H1 (cell line): Measurements from ENCODE around the gene ARHGAP15. TPM values are rescaled to one million over a fixed set of nuclear protein-coding genes. Genes with fewer than 3 reads are reported as not detected.

Experiments used
- E2F6 ChIP-seq: IDR thresholded peaks from 2 replicates; pipeline ENCODE4 v1.6.1; 2012; ENCODE audit warnings: inconsistent platforms
- FOSL1 ChIP-seq: IDR thresholded peaks from 2 replicates; pipeline ENCODE4 v1.6.1; 2011; ENCODE audit warnings: mild to moderate bottlenecking, low read depth, low read length, moderate library complexity; ENCODE audit not compliant: insufficient read depth
- KDM4A ChIP-seq: IDR thresholded peaks from one replicate; pipeline ENCODE4 v1.7.1; 2012; ENCODE audit warnings: low read depth, mild to moderate bottlenecking, moderate library complexity, low read length, inconsistent platforms; ENCODE audit not compliant: severe bottlenecking
- TAF7 ChIP-seq: optimal IDR thresholded peaks from 2 replicates; pipeline ENCODE3; 2011; ENCODE audit warnings: low read depth, mild to moderate bottlenecking, inconsistent platforms, low read length, moderate library complexity, borderline replicate concordance
- TEAD4 ChIP-seq: IDR thresholded peaks from 2 replicates; pipeline ENCODE4 v1.6.1; 2012; ENCODE audit warnings: low read depth, low read length, inconsistent platforms, mixed read lengths
- polyA plus RNA-seq, 7 experiments: library from polyadenylated mRNA; depleted of rRNA in 3 of 7; stranded (reverse) in 5 of 7; unstranded in 2 of 7; fragments of >200 nt in 5 of 7; fragments of 200-250 nt in 2 of 7; gene quantifications; 1 replicate in 5 of 7; 2 replicates in 1 of 7; 4 replicates in 1 of 7; pipeline versions ENCODE4 v1.2.1 to v1.2.3, GENCODE V29; 2011 to 2013; ENCODE audit warnings: missing spikeins in 2 of 7, mixed read lengths in 2 of 7
- total RNA-seq: library from RNA; stranded (reverse); fragmentation: NEBNext Ultra II Directional; extraction: Animal tissue kit (Norgen Biotek cat#: 25700); gene quantifications from 2 replicates; pipeline ENCODE4 v1.2.1, GENCODE V29; 2021
- TF ChIP-seq, protein P1 (sequence below), 3 experiments: IDR thresholded peaks; 1 replicate in 2 of 3; 2 replicates in 1 of 3; pipeline versions ENCODE4 v1.5.1 to v1.6.1; 2011; ENCODE audit warnings: low read length in 3 of 3, mild to moderate bottlenecking in 3 of 3, inconsistent platforms in 2 of 3, low read depth in 1 of 3, moderate library complexity in 1 of 3; ENCODE audit not compliant: insufficient read depth in 1 of 3; ENCODE audit errors: control extremely low read depth in 1 of 3

ARHGAP15 gene
- total and polyA plus RNA-seq, 2 of the 8 experiments (the other 6 are each of a cell fraction or from before 2014, with no cell fraction given) = not detected

DNA sequence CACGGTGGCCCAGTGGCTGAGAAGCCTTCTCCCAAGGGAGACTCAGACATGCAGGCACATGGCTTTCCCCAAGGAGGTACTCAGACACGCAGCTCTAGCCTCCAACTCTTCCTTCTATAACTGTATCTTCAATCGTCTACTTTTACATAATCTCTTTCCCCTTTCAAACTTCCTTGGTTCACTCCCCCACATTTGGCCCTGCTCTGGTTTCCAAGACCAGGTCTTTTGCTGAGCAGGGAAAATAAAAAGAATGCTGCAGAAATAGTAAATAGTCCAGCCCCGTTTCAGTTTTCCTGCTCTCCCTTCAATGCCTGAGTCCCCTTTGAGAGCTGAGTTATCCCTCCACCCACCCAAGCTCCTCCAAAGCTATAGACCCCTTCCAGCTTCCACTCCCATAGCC lies 635.0 kb downstream of the ARHGAP15 start (continued):
- TF ChIP-seq, protein P1, sequence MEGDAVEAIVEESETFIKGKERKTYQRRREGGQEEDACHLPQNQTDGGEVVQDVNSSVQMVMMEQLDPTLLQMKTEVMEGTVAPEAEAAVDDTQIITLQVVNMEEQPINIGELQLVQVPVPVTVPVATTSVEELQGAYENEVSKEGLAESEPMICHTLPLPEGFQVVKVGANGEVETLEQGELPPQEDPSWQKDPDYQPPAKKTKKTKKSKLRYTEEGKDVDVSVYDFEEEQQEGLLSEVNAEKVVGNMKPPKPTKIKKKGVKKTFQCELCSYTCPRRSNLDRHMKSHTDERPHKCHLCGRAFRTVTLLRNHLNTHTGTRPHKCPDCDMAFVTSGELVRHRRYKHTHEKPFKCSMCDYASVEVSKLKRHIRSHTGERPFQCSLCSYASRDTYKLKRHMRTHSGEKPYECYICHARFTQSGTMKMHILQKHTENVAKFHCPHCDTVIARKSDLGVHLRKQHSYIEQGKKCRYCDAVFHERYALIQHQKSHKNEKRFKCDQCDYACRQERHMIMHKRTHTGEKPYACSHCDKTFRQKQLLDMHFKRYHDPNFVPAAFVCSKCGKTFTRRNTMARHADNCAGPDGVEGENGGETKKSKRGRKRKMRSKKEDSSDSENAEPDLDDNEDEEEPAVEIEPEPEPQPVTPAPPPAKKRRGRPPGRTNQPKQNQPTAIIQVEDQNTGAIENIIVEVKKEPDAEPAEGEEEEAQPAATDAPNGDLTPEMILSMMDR (IDR thresholded peaks at IDR 0.05; ENCODE audit: control extremely low read depth in 1 of 3, insufficient read depth in 1 of 3, low read depth in 1 of 3, low read length in 3 of 3) = no peak
- TF ChIP-seq FOSL1 (no peak), KDM4A (no peak), TEAD4 (no peak), E2F6 (no peak), TAF7 (no peak)
